Activated CD4-positive, alpha-beta memory T cell treated with anti-CD3 and anti-CD28 coated beads for 36 hours (primary cell): ENCODE results near the gene POLE4. TPM values are rescaled to one million over a fixed set of nuclear protein-coding genes. Genes with fewer than 3 reads are reported as not detected.

Source experiments
- CTCF ChIA-PET: fragments of 350-600 bp; sonication (Branson Sonifier 250); formaldehyde crosslinking; loops from one replicate; lab custom pipeline; 2021; ENCODE audit warnings: antibody characterized with exemption, inconsistent platforms; lab: Charles Lee
- POLR2A ChIA-PET: fragments of 350-600 bp; sonication (Branson Sonifier 250); formaldehyde crosslinking; loops from one replicate; lab custom pipeline; 2021; ENCODE audit warnings: antibody characterized with exemption; lab: Charles Lee
- DNase-seq: peaks from one replicate; pipeline ENCODE4 v3.0.0-alpha.2; 2020
- H3K27ac Mint-ChIP-seq: one replicate; pipeline ENCODE4 v1.8.0; 2021; ENCODE audit warnings: mixed read lengths
- H3K27me3 Mint-ChIP-seq: one replicate; pipeline ENCODE4 v1.8.0; 2021; ENCODE audit warnings: mixed read lengths
- H3K36me3 Mint-ChIP-seq: one replicate; pipeline ENCODE4 v1.8.0; 2021; ENCODE audit warnings: mixed read lengths
- H3K4me1 Mint-ChIP-seq: one replicate; pipeline ENCODE4 v1.8.0; 2021; ENCODE audit warnings: low read depth, mixed read lengths
- H3K4me3 Mint-ChIP-seq: one replicate; pipeline ENCODE4 v1.8.0; 2021; ENCODE audit warnings: mild to moderate bottlenecking, mixed read lengths
- H3K9me3 Mint-ChIP-seq: one replicate; pipeline ENCODE4 v1.8.0; 2021; ENCODE audit warnings: mixed read lengths
- intact Hi-C: fragments of 100-400 bp; cut with micrococcal nuclease; formaldehyde crosslinking; loops from one replicate; pipeline ENCODE4 v1.15.1; 2023
- total RNA-seq, 2 experiments: library from RNA; stranded (reverse); gene quantifications; one replicate each; pipeline ENCODE4 v1.2.3, GENCODE V29; 2021

Gene POLE4
- total RNA-seq, 2 experiments from 2014 or later = 54.6 to 58.0 TPM

- H3K27me3 Mint-ChIP-seq = no peaks in the 10 kb centered on the region
- no peaks in the 10 kb centered on the region for H3K9me3 Mint-ChIP-seq
- intact Hi-C loops = no loop called here
Measured at GRCh38 chr2:75007061-75007460, 48.6 kb downstream of the POLE4 start.

GRCh38 chr2:75007819-75008218 lies 49.4 kb downstream of the POLE4 start:
- Mint-ChIP-seq H3K27me3 (no peaks in the 10 kb centered on the region), H3K4me3 (no peak overlapping the region), H3K36me3 (peaks cover 5% of the 10 kb centered on the region), H3K9me3 (no peaks in the 10 kb centered on the region), H3K4me1 (no peaks in the 10 kb centered on the region), H3K27ac (no peak overlapping the region)
- intact Hi-C loops = no loop called here
- ChIA-PET CTCF (interaction anchor here (0.5 kb wide), 1 partner anchor 84 kb away, joined by 5 read pairs; no protein-coding TSS in a partner anchor), POLR2A (no interaction called here)
- no peak for DNase-seq

More at GRCh38 chr2:75007061-75007460, 48.6 kb downstream of the POLE4 start:
- no peak for DNase-seq
- CTCF ChIA-PET = no interaction called here
- no peaks in the 10 kb centered on the region for H3K4me1 Mint-ChIP-seq
- POLR2A ChIA-PET = no interaction called here
- no peak overlapping the region for H3K4me3 Mint-ChIP-seq
- peaks cover 5% of the 10 kb centered on the region for H3K36me3 Mint-ChIP-seq
- no peak overlapping the region for H3K27ac Mint-ChIP-seq

GRCh38 chr2:75010571-75010970 lies 52.1 kb downstream of the POLE4 start:
- CTCF ChIA-PET = no interaction called here

GRCh38 chr2:75012080-75012479 lies 53.6 kb downstream of the POLE4 start:
- ChIA-PET POLR2A (no interaction called here), CTCF (interaction anchor here (0.5 kb wide), 1 partner anchor 52 kb away, joined by 3 read pairs; no protein-coding TSS in a partner anchor)
- Mint-ChIP-seq H3K9me3 (peaks cover 8% of the 10 kb centered on the region), H3K4me1 (no peaks in the 10 kb centered on the region), H3K4me3 (no peak overlapping the region), H3K27me3 (no peaks in the 10 kb centered on the region), H3K27ac (no peak overlapping the region), H3K36me3 (peaks cover 7% of the 10 kb centered on the region)
- no peak for DNase-seq
- intact Hi-C loops = no loop called here

More at GRCh38 chr2:75010571-75010970, 52.1 kb downstream of the POLE4 start:
- POLR2A ChIA-PET = interaction anchor here (1.0 kb wide), 1 partner anchor 91 kb away, joined by 3 read pairs; no protein-coding TSS in a partner anchor
- Mint-ChIP-seq H3K27me3 (no peaks in the 10 kb centered on the region), H3K27ac (no peak overlapping the region), H3K4me1 (no peaks in the 10 kb centered on the region), H3K9me3 (peaks cover 8% of the 10 kb centered on the region), H3K36me3 (peaks cover 8% of the 10 kb centered on the region), H3K4me3 (no peak overlapping the region)
- intact Hi-C loops = no loop called here
- DNase-seq = no peak

GRCh38 chr2:75018162-75018561 lies 59.7 kb downstream of the POLE4 start:
- CTCF ChIA-PET = no interaction called here
- Mint-ChIP-seq H3K9me3 (peaks cover 8% of the 10 kb centered on the region), H3K4me1 (no peaks in the 10 kb centered on the region), H3K36me3 (peaks cover 4% of the 10 kb centered on the region), H3K4me3 (no peak overlapping the region), H3K27ac (no peak overlapping the region), H3K27me3 (no peaks in the 10 kb centered on the region)
- no peak for DNase-seq
- intact Hi-C loops = no loop called here
- POLR2A ChIA-PET = no interaction called here

Other genes starting within 250 kb of the POLE4 start
- 10 to 100 TPM; 53.5 to 53.7 TPM for gene HK2, start 124.5 kb upstream of the POLE4 start, total RNA-seq
- not detected for gene TACR1, start 240.9 kb downstream of the POLE4 start, total RNA-seq